ENCODE results near the gene PDK2.

The PDK2 gene

GRCh38 chr17:50075446-50076032, 19.6 kb upstream of the PDK2 start:
- no peak for DNase-seq (ENCODE audit: insufficient read length, low spot score)
- no peak for FAIRE-seq
- TF ChIP-seq PAX5 (IDR thresholded peaks at IDR 0.05; ENCODE audit: insufficient read depth, low read length, severe bottlenecking) (no peak), SPI1 (IDR thresholded peaks at IDR 0.05; ENCODE audit: low read depth, low read length) (no peak), TAF1 (IDR thresholded peaks at IDR 0.05; ENCODE audit: low read depth, low read length) (no peak), POLR2AphosphoS5 (IDR thresholded peaks at IDR 0.05; ENCODE audit: low read depth, low read length) (no peak), POLR2A (IDR thresholded peaks at IDR 0.05; ENCODE audit: low read depth, low read length) (no peak), POU2F2 (IDR thresholded peaks at IDR 0.05; ENCODE audit: low read depth, low read length) (no peak)

DNA sequence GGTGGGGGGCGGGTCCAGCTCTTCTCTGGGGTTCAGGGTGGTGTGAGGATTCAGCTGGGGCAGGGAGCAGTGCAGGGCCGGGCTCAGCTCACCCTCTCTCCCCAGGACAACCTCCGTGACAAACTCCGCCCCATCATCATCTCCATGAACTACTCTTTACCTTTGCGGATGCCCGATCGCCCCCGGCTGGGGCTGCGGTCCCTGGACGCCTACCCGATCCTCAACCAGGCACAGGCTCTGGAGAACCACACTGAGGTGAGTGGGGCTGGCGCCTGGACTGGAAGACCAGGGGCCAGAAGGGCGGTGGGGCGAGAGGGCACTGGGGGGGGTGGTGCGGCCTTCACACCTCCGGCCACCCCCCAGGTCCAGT, 18.9 kb upstream of the PDK2 start:
- DNase-seq (ENCODE audit: insufficient read length, low spot score): no peak
- TF ChIP-seq POLR2A (IDR thresholded peaks at IDR 0.05; ENCODE audit: low read depth, low read length) (no peak), SPI1 (IDR thresholded peaks at IDR 0.05; ENCODE audit: low read depth, low read length) (no peak), TAF1 (IDR thresholded peaks at IDR 0.05; ENCODE audit: low read depth, low read length) (no peak), POLR2AphosphoS5 (IDR thresholded peaks at IDR 0.05; ENCODE audit: low read depth, low read length) (no peak), POU2F2 (IDR thresholded peaks at IDR 0.05; ENCODE audit: low read depth, low read length) (no peak), PAX5 (IDR thresholded peaks at IDR 0.05; ENCODE audit: insufficient read depth, low read length, severe bottlenecking) (no peak)
- no peak for FAIRE-seq

GRCh38 chr17:50076591-50077235, 18.4 kb upstream of the PDK2 start:
- no peak for DNase-seq (ENCODE audit: insufficient read length, low spot score)
- FAIRE-seq: no peak
- no peak for TF ChIP-seq POLR2AphosphoS5 (IDR thresholded peaks at IDR 0.05; ENCODE audit: low read depth, low read length)
- no peak for TF ChIP-seq PAX5 (IDR thresholded peaks at IDR 0.05; ENCODE audit: insufficient read depth, low read length, severe bottlenecking)
- no peak for TF ChIP-seq TAF1 (IDR thresholded peaks at IDR 0.05; ENCODE audit: low read depth, low read length)
- no peak for TF ChIP-seq SPI1 (IDR thresholded peaks at IDR 0.05; ENCODE audit: low read depth, low read length)
- no peak for TF ChIP-seq POLR2A (IDR thresholded peaks at IDR 0.05; ENCODE audit: low read depth, low read length)
- no peak for TF ChIP-seq POU2F2 (IDR thresholded peaks at IDR 0.05; ENCODE audit: low read depth, low read length)

- TF ChIP-seq POLR2A (IDR thresholded peaks at IDR 0.05; ENCODE audit: low read depth, low read length) (no peak), POLR2AphosphoS5 (IDR thresholded peaks at IDR 0.05; ENCODE audit: low read depth, low read length) (no peak), POU2F2 (IDR thresholded peaks at IDR 0.05; ENCODE audit: low read depth, low read length) (no peak), SPI1 (IDR thresholded peaks at IDR 0.05; ENCODE audit: low read depth, low read length) (no peak), TAF1 (IDR thresholded peaks at IDR 0.05; ENCODE audit: low read depth, low read length) (no peak), PAX5 (IDR thresholded peaks at IDR 0.05; ENCODE audit: insufficient read depth, low read length, severe bottlenecking) (no peak)
- DNase-seq (ENCODE audit: insufficient read length, low spot score) (no peak), FAIRE-seq (no peak)
Observed at GRCh38 chr17:50078430-50078829, 16.7 kb upstream of the PDK2 start.

DNA sequence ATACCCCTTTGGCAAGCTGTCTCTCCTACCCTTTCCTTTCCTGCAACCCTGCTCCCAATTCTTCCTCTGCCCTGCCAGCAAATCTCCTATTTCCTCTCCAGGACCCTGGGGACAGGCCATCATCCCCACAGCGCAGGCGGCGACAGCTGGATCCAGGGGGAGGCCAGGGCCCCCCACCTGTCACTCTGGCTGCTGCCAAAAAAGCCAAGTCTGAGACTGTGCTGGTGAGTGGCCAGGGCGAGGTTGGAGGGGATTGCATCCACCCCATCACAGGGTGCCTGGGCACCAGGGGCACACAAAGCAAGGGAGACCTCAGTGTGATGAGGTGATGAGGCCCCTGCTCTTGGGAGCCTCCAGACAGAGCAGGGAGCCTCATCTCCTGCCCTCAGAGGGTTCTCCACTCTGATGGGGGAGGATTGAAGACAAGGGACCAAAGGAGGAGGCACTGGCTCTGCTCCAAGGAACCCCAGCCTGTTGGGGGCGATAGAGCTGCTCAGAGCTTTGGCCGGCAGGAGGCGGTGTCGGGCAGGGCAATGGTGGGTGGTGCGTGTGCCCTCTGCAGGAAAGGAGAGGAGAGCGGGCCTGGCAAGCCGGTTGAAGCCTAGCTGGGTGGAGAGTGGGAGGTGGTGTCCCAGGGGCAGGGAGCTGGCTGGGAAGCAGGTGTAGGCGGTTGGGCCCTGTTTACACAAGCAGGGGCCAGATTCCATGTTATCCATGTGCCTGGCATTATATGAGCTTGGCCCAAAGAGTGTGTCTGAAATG, 15.6 kb upstream of the PDK2 start:
- FAIRE-seq: no peak

DNA sequence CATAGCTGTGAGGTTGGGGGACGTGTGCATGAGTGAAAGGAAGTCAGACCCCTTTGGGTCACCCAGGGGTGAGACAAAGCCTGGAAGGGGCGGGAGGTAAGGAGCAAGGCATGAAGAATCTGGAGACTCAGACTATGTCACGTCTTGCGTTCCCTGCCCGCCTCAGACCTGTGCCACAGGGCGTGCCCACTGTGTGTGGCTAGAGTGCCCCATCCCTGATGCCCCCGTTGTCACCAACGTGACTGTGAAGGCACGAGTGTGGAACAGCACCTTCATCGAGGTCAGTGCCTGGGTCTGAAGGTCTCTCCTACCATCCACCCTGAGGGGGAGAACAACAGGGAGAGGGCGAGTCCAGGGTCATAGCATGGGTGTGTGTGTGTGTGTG, 15.1 kb upstream of the PDK2 start:
- FAIRE-seq: no peak
- no peak for TF ChIP-seq POLR2AphosphoS5 (IDR thresholded peaks at IDR 0.05; ENCODE audit: low read depth, low read length)
- no peak for TF ChIP-seq SPI1 (IDR thresholded peaks at IDR 0.05; ENCODE audit: low read depth, low read length)
- no peak for TF ChIP-seq POU2F2 (IDR thresholded peaks at IDR 0.05; ENCODE audit: low read depth, low read length)
- TF ChIP-seq PAX5 (IDR thresholded peaks at IDR 0.05; ENCODE audit: insufficient read depth, low read length, severe bottlenecking): no peak
- TF ChIP-seq POLR2A (IDR thresholded peaks at IDR 0.05; ENCODE audit: low read depth, low read length): no peak
- no peak for TF ChIP-seq TAF1 (IDR thresholded peaks at IDR 0.05; ENCODE audit: low read depth, low read length)
- DNase-seq (ENCODE audit: insufficient read length, low spot score): no peak

More for the DNA sequence above, 15.6 kb upstream of the PDK2 start:
- TF ChIP-seq POU2F2 (IDR thresholded peaks at IDR 0.05; ENCODE audit: low read depth, low read length): no peak
- TF ChIP-seq POLR2A (IDR thresholded peaks at IDR 0.05; ENCODE audit: low read depth, low read length): no peak
- TF ChIP-seq TAF1 (IDR thresholded peaks at IDR 0.05; ENCODE audit: low read depth, low read length): no peak
- TF ChIP-seq POLR2AphosphoS5 (IDR thresholded peaks at IDR 0.05; ENCODE audit: low read depth, low read length): no peak
- no peak for TF ChIP-seq SPI1 (IDR thresholded peaks at IDR 0.05; ENCODE audit: low read depth, low read length)
- TF ChIP-seq PAX5 (IDR thresholded peaks at IDR 0.05; ENCODE audit: insufficient read depth, low read length, severe bottlenecking): no peak
- DNase-seq (ENCODE audit: insufficient read length, low spot score): no peak

GRCh38 chr17:50080827-50081226, 14.3 kb upstream of the PDK2 start:
- no peak for TF ChIP-seq POLR2AphosphoS5 (IDR thresholded peaks at IDR 0.05; ENCODE audit: low read depth, low read length)
- no peak for TF ChIP-seq POU2F2 (IDR thresholded peaks at IDR 0.05; ENCODE audit: low read depth, low read length)
- no peak for TF ChIP-seq SPI1 (IDR thresholded peaks at IDR 0.05; ENCODE audit: low read depth, low read length)
- TF ChIP-seq POLR2A (IDR thresholded peaks at IDR 0.05; ENCODE audit: low read depth, low read length): no peak
- TF ChIP-seq TAF1 (IDR thresholded peaks at IDR 0.05; ENCODE audit: low read depth, low read length): no peak
- TF ChIP-seq PAX5 (IDR thresholded peaks at IDR 0.05; ENCODE audit: insufficient read depth, low read length, severe bottlenecking): no peak
- FAIRE-seq (peak; percentile 81), DNase-seq (ENCODE audit: insufficient read length, low spot score) (no peak)

- FAIRE-seq: no peak
- no peak for DNase-seq (ENCODE audit: insufficient read length, low spot score)
- TF ChIP-seq POLR2AphosphoS5 (IDR thresholded peaks at IDR 0.05; ENCODE audit: low read depth, low read length): no peak
- TF ChIP-seq POLR2A (IDR thresholded peaks at IDR 0.05; ENCODE audit: low read depth, low read length): no peak
- no peak for TF ChIP-seq SPI1 (IDR thresholded peaks at IDR 0.05; ENCODE audit: low read depth, low read length)
- no peak for TF ChIP-seq POU2F2 (IDR thresholded peaks at IDR 0.05; ENCODE audit: low read depth, low read length)
- no peak for TF ChIP-seq TAF1 (IDR thresholded peaks at IDR 0.05; ENCODE audit: low read depth, low read length)
- no peak for TF ChIP-seq PAX5 (IDR thresholded peaks at IDR 0.05; ENCODE audit: insufficient read depth, low read length, severe bottlenecking)
Observed at GRCh38 chr17:50081757-50082156, 13.4 kb upstream of the PDK2 start.

Measured in GM12891 (cell line).